Measurements from ENCODE around the gene SPAG17. TPM values are rescaled to one million over a fixed set of nuclear protein-coding genes. Genes with fewer than 3 reads are reported as not detected.

The SPAG17 gene
- polyA plus RNA-seq, 1 donor from 2014 or later, result 0.25 TPM

GRCh38 chr1:118073648-118074435 lies 111.2 kb downstream of the SPAG17 start:
- H3K79me2 ChIP-seq (replicated peaks; ENCODE audit: insufficient read depth, low read length), result no peaks in the 10 kb centered on the region
- no peaks in the 10 kb centered on the region for H3F3A ChIP-seq (ENCODE audit: insufficient read depth, low read length, poor library complexity, severe bottlenecking)
- H4K20me1 ChIP-seq (ENCODE audit: insufficient read depth), result no peaks in the 10 kb centered on the region
- no peaks in the 10 kb centered on the region for H3K36me3 ChIP-seq (ENCODE audit: insufficient read depth, low read length)
- H3K9me3 ChIP-seq (ENCODE audit: low read length), result no peaks in the 10 kb centered on the region
- no peaks in the 10 kb centered on the region for H3K9me2 ChIP-seq (ENCODE audit: insufficient read depth, low read length)
- H3K27ac ChIP-seq (ENCODE audit: low read length), result no peak overlapping the region
- H3K4me3 ChIP-seq (ENCODE audit: low read length), result no peak overlapping the region
- H3K27me3 ChIP-seq (ENCODE audit: insufficient read depth, low read depth, low read length), result no peaks in the 10 kb centered on the region
- H2AFZ ChIP-seq (ENCODE audit: low read depth, low read length), result no peak overlapping the region
- H3K4me2 ChIP-seq (ENCODE audit: low read length), result no peak overlapping the region
- no peak overlapping the region for H3K9ac ChIP-seq (ENCODE audit: low read length)
- no peak for TF ChIP-seq SMC3 (conservative IDR thresholded peaks at IDR 0.05; ENCODE audit: poor library complexity)
- TF ChIP-seq CTCF (IDR thresholded peaks at IDR 0.05; ENCODE audit: poor library complexity, severe bottlenecking), result no peak
- no peak for TF ChIP-seq EZH2 (IDR thresholded peaks at IDR 0.05; ENCODE audit: borderline replicate concordance, insufficient read depth, low read length, poor library complexity, severe bottlenecking)
- no peak for TF ChIP-seq TAF1 (IDR thresholded peaks at IDR 0.05; ENCODE audit: low read depth)
- TF ChIP-seq REST (IDR thresholded peaks at IDR 0.05; ENCODE audit: borderline replicate concordance), result no peak
- TF ChIP-seq POLR2AphosphoS5 (IDR thresholded peaks at IDR 0.05), result no peak
- no peak for TF ChIP-seq EP300 (conservative IDR thresholded peaks at IDR 0.05; ENCODE audit: poor library complexity, severe bottlenecking)

GRCh38 chr1:118049981-118050380 lies 135.0 kb downstream of the SPAG17 start:
- no peak overlapping the region for H2AFZ ChIP-seq (ENCODE audit: low read depth, low read length)
- no peaks in the 10 kb centered on the region for H3F3A ChIP-seq (ENCODE audit: insufficient read depth, low read length, poor library complexity, severe bottlenecking)
- no peak overlapping the region for H3K27ac ChIP-seq (ENCODE audit: low read length)
- no peak overlapping the region for H3K9ac ChIP-seq (ENCODE audit: low read length)
- no peaks in the 10 kb centered on the region for H3K9me2 ChIP-seq (ENCODE audit: insufficient read depth, low read length)
- no peak overlapping the region for H3K4me3 ChIP-seq (ENCODE audit: low read length)
- no peaks in the 10 kb centered on the region for H3K27me3 ChIP-seq (ENCODE audit: insufficient read depth, low read depth, low read length)
- no peaks in the 10 kb centered on the region for H4K20me1 ChIP-seq (ENCODE audit: insufficient read depth)
- no peak overlapping the region for H3K4me2 ChIP-seq (ENCODE audit: low read length)
- no peaks in the 10 kb centered on the region for H3K79me2 ChIP-seq (replicated peaks; ENCODE audit: insufficient read depth, low read length)
- TF ChIP-seq CTCF (IDR thresholded peaks at IDR 0.05; ENCODE audit: poor library complexity, severe bottlenecking) (no peak), SMC3 (conservative IDR thresholded peaks at IDR 0.05; ENCODE audit: poor library complexity) (no peak), TAF1 (IDR thresholded peaks at IDR 0.05; ENCODE audit: low read depth) (no peak), RAD21 (conservative IDR thresholded peaks at IDR 0.05) (no peak), EP300 (conservative IDR thresholded peaks at IDR 0.05; ENCODE audit: poor library complexity, severe bottlenecking) (no peak)
- H3K9me3 ChIP-seq (ENCODE audit: low read length), result no peaks in the 10 kb centered on the region
- no peaks in the 10 kb centered on the region for H3K36me3 ChIP-seq (ENCODE audit: insufficient read depth, low read length)

Data from neural cell (in vitro differentiated cells).